GM18498 (cell line): ENCODE measurements around the gene RTN4RL1.
"Not testable (repeated sequence)": the region's sequence is repeated elsewhere in the genome, so short reads cannot be mapped to it uniquely, and the experiment has no call there.

ENCODE experiments used
- ATAC-seq: cut with Tn5 transposase; IDR thresholded peaks from one replicate; pipeline ENCODE4 v1.9.1; 2021; ENCODE audit warnings: mild to moderate bottlenecking, moderate library complexity; ENCODE audit not compliant: unreplicated experiment

RTN4RL1 gene

DNA sequence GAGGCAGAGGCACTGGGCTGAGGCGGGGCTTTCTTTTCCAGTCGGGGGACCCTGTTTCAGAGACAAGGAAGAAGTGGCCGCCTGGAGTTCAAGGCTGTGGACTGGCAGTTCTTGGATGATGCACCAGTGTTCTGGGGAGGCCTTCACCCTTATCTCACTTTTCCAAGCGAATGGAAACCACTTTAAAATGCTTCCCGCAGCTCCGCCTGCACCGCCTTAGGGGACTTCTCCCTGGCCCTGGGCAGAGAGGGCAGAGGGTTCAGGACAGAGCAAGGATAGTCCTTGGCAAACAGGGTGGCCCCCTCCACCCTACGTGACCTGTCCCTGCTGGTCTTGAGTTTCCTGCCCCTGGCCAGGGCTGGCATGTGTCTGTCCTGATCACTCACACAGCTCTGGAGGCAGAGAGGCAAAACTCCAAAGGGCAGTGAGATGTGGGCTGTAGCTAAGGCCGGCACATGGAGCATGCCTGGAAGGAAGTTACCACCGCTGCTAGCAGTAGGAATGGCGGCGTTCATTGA, 20.6 kb downstream of the RTN4RL1 start:
- ATAC-seq: no peak

DNA sequence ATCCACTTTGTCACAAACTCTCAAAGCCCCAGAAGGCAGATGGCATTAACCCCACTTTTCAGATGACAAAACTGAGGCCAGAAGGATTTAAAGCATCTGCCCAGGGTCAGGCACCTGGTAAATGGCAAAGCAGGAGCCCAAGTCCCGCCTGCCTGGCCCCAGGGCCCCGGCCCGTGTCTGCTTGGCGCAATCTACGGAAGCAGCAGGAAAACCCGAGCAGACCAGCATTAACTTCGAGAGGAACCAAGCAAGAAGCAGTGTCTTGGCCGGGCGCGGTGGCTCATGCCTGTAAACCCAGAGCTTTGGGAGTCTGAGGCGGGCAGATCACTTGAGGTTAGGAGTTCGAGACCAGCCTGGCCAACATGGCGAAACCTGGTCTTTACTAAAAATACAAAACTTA, 21.6 kb downstream of the RTN4RL1 start:
- no peak for ATAC-seq

GRCh38 chr17:2002767-2003329, 22.3 kb downstream of the RTN4RL1 start:
- no peak for ATAC-seq

DNA sequence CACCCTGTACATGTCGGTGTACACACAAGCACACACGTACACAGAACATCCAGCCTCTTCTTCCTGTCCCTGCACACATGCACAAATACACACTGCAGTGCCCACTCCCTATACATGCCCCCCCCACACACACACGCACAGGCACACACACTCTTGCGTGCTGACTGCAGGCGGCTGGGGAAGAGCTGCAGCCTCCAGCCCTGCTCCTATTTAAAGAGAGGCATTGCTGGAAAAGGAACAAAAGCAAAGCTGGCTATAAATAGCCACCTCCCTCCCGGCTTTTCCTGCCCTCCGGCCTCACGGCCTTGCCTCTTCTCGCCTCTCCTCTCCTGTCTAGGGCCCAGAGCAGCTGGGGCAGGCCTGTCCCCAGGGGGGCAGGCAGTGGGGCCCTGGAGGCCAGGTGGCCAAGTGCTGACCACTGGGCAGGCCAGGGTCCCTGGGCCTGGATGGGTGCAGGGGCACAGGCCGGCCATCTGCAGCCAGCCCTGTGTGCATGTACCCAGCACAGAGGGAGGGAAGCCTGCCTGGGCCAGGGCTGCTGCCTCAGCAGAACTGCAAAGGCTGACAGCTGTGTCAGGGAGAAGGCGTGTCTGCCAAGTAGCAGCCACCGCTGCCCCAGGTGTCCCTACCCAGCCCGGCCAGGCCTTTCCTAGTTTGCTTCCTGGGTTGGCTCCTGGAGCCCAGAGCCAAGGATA, 25.4 kb downstream of the RTN4RL1 start:
- ATAC-seq: no peak

- ATAC-seq: no peak
These were observed 27.0 kb downstream of the RTN4RL1 start for GRCh38 chr17:1997927-1998742.

- no peak for ATAC-seq
These were observed 27.7 kb downstream of the RTN4RL1 start for GRCh38 chr17:1997289-1997926.

- ATAC-seq: no peak
These were observed 28.3 kb downstream of the RTN4RL1 start for GRCh38 chr17:1996800-1997288.

DNA sequence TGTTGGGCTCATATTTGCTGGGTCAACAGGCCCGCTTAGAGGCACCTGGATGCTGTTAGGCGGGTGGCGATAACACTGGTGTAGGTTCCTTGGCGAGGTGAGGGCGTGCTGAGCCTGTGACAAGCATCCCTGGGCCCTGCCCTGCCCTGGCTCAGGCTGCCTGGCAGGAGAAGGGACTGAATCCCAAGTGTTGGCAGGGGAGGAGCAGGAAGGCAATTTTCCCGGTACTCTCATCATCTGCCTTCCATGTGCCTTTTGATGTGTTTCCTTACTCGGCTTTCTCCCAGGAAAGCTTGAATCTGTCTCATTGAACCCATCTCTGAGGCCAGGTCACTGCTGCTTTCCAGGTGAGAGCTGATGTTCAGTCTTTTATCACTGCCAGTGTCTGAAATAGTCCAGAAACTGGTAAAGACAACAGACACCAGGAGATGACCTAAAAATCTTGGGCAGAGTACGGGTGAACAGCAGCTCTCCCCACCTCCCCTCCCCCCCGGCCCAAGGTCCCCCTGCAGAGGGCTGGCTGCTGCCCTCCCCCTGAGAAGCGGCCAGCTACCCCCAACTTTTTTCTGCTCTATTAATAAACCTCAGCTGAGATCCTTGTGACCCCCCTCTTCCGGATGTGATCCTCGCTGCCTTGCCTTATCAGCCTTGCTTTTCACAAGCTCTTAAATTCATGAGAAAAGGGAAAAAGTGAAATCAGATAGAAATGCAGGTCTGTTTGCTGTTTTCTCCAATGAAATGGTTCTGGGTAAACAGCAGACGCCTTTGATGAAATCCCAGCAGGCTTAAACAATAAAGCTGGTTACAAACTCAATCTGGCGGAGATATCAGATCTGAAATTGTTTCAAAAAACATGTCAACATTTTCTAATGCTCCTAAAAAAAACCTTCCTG, 29.0 kb downstream of the RTN4RL1 start:
- ATAC-seq: no peak

- no peak for ATAC-seq
These were observed 29.7 kb downstream of the RTN4RL1 start for GRCh38 chr17:1995321-1995892.

- no peak for ATAC-seq
These were observed 30.4 kb downstream of the RTN4RL1 start for GRCh38 chr17:1994707-1995106.

- ATAC-seq: no peak
These were observed 32.6 kb downstream of the RTN4RL1 start for GRCh38 chr17:1992541-1992940.

- ATAC-seq: no peak
These were observed 36.0 kb downstream of the RTN4RL1 start for GRCh38 chr17:1989135-1989534.

DNA sequence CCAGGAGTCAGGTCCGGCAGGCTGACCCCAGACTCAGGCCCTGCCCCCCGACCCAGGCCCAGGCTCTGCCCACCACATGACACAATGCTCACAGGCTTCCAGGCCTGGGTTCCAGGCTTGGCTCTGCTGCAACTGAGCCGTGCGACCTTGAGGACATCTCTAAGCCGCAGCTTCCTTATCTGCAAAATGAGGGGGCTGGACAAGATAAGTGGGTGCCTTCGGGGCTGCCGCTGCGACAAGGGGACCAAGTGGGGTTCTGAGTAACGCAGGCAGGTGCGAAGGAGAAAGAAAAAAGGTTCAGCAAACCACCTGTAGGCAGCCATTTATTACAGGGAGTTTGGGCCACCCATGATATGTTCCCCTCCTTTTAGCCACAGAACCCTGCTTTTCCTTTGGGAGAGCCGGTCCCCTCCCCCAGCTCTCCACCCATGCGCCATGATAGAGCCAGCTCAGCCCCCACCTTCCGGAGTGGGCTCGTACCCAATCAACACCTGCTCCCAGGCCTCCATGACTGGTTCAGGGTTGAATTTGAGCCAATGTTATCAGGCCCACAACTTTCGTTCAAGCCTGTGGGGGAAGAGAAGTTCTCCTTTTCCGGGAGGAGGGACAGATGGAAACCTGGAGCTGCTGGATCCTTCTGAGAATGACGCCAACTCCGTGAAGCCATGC, 38.2 kb downstream of the RTN4RL1 start:
- ATAC-seq: no peak

DNA sequence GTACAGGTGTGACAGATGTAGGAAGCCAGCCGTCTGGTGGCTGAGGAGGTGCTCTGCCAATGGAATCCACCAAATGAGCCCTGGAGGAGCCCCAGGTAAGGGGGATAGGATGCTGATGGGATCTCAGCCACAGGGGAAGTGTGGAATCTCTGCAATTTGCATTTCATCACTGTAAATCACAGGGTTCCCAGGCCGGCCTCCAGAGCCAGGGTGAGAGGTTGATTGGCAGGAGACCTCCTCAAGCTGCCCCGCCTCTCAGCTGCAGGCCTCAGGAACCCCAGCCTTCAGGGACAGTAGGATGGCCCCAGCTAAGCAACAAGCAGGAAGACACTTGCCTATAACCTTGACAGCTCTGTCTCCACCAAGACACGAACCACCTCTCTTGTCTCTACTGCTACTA, 39.4 kb downstream of the RTN4RL1 start:
- ATAC-seq: no peak

DNA sequence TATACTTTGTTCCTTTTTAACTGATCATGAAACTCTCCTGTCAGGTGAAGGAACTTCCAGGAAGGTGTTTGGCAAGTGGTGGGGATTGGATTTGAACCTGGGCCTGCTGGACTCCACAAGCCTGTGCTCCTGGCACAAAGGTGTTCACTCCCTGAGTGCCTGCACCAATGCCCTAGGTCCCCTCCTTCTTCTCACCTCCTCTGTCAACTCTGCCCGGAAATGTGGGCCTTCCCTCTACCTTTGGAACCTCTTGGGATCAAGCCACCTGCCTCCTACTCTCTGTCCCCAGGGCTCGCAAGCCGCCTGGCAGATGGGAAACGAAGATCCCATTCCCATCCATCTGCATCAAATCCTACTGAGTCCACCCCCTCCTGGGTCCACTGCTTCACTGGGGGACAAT, 40.0 kb downstream of the RTN4RL1 start:
- ATAC-seq: no peak

DNA sequence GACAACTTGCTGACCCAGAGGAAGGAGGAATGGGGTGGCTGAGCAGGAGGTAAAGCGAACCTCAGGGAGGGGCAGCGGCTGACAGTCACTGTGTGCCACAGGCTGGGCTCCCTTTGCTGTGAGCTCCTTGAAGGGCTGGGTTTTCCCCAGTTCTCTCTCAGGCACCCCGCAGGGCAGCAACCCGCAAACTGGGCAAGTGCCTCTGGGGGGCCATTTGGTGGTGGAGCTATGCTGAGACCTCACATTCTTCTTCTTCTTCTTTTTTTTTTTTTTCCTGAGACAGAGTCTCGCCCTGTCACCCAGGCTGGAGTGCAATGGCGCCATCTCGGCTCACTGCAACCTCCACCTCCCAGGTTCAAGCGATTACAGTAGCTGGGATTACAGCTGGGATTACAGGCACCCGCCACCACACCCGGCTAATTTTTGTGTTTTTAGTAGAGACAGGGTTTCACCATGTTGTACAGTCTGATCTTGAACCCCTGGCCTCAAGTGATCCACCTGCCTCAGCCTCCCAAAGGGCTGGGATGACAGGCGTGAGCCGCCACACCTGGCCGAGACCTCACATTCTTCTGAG, 42.3 kb downstream of the RTN4RL1 start:
- ATAC-seq: not testable (repeated sequence)

DNA sequence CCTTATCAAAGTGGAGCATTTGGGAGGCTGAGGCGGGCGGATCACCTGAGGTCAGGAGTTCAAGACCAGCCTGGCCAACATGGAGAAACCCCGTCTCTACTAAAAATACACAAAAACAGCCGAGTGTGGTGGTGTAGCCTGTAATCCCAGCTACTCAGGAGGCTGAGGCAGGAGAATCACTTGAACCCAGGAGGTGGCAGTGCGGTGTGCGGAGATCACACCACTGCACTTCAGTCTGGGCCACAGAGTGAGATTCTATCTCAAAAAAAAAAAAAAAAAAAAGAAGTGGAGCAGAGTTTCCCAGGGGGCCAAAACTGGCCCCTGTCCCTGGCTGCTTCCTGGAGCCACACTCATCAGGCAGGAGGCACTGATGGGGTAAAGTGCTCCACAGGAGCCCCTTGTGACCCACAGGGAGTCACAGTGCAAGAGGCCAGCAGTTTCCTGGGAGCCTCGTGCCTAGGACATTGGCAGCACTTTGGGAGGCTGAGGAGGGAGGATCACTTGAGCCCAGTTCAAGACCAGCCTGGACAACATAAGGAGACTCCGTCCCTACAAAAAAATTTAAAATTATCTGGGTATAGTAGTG, 44.4 kb downstream of the RTN4RL1 start:
- no peak for ATAC-seq

DNA sequence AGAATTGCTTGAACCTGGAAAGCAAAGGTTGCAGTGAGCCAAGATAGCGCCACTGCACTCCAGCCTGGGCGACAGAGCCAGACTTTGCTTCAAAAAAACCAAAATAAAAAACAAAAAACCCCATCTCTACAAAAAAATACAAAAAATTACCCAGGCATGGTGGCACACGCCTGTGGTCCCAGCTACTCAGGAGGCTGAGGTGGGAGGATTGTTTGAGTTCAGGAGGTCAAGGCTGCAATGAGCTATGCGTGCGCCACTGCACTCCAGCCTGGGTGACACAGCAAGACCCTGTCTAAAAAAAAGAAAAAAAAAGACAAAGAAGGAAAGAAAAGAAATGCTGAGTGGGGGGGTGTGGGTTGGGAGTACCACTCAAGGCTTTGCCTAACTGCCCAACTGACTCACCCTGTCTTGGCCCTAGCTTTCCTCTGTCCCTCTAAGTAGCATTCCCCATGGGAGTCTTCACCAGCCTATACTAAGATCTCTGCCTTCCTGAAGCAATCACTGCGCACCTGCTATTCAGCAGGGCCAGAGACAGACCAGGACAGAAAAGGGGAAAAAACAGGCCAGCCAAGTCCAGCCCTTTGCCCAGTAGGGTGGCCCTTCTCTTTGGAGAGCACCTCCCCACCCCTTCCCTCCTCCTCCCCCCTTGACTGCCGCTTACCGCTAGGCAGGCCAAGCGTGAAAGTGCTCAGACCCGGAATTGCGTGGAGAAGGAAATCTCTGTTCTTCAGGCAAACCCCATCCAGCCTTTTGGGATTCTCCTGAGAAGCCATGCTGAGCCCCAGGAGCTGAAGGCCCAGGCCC, 45.8 kb downstream of the RTN4RL1 start:
- ATAC-seq: no peak
